Esophagus muscularis mucosa (tissue), 4 donors: ENCODE measurements around the gene DZANK1. TPM values are rescaled to one million over a fixed set of nuclear protein-coding genes. Genes with fewer than 3 reads are reported as not detected.

Experiments used
- DNase-seq: peaks from one replicate; pipeline ENCODE4 v3.0.0-alpha.2; 2017; ENCODE audit errors: extremely low spot score
- H3K27ac ChIP-seq, 4 donors: fragments of 200-600 bp; sonication (generic); replicated peaks in 1 of 4; 1 replicate in 3 of 4; 2 replicates in 1 of 4; pipeline ENCODE4 v1.5.1; 2016 to 2019; ENCODE audit warnings: mild to moderate bottlenecking in 1 of 4
- H3K27me3 ChIP-seq, 4 donors: fragments of 200-600 bp; sonication (generic); one replicate each; pipeline versions ENCODE4 v1.5.1 to v1.6.0; 2016 to 2019
- H3K36me3 ChIP-seq, 4 donors: fragments of 200-600 bp; sonication (generic); one replicate each; pipeline ENCODE4 v1.5.1; 2016 to 2019
- H3K4me1 ChIP-seq, 4 donors: fragments of 200-600 bp; sonication (generic); one replicate each; pipeline ENCODE4 v1.5.1; 2016 to 2019
- H3K4me3 ChIP-seq, 4 donors: fragments of 200-600 bp; sonication (generic); 1 replicate in 2 of 4; 2 replicates in 2 of 4; pipeline ENCODE4 v1.5.1; 2016 to 2019; ENCODE audit warnings: mild to moderate bottlenecking in 4 of 4, moderate library complexity in 1 of 4
- H3K9me3 ChIP-seq, 4 donors: fragments of 200-600 bp; sonication (generic); 1 replicate in 3 of 4; 2 replicates in 1 of 4; pipeline ENCODE4 v1.5.1; 2016 to 2019
- CTCF ChIP-seq, 3 experiments: fragments of 200-600 bp in 2 of 3; fragments of 450-650 bp in 1 of 3; sonication (generic) in 2 of 3; IDR thresholded peaks; one replicate each; pipeline ENCODE4 v1.5.1; 2017 to 2019; ENCODE audit warnings: antibody characterized with exemption in 3 of 3, mild to moderate bottlenecking in 2 of 3, moderate library complexity in 1 of 3
- EP300 ChIP-seq: sonication (generic); formaldehyde crosslinking; IDR thresholded peaks from one replicate; pipeline ENCODE4 v1.6.1; 2017; ENCODE audit warnings: antibody characterized with exemption
- POLR2A ChIP-seq: fragments of 450-650 bp; IDR thresholded peaks from one replicate; pipeline ENCODE4 v1.6.1; 2017; ENCODE audit warnings: antibody characterized with exemption, moderate library complexity, mild to moderate bottlenecking, low read depth
- POLR2AphosphoS5 ChIP-seq, 2 donors: sonication (generic); formaldehyde crosslinking; IDR thresholded peaks; one replicate each; pipeline ENCODE4 v1.6.1; 2017; ENCODE audit warnings: antibody characterized with exemption in 2 of 2
- WGBS: methylation state at CpG from one replicate; pipeline ENCODE4 v1.1.5; 2018; 5-methylcytosine and 5-hydroxymethylcytosine counted together
- intact Hi-C: fragments of 100-400 bp; cut with DNase I; formaldehyde crosslinking; loops from one replicate; pipeline ENCODE4 v1.15.1; 2023
- total RNA-seq, 4 donors: library from RNA; depleted of rRNA; stranded (reverse); fragments of >200 nt; gene quantifications; one replicate each; pipeline versions ENCODE4 v1.1.0 to v1.2.1, GENCODE V29; 2016

DZANK1 gene
- total RNA-seq, 4 donors from 2014 or later: 1.3 to 2.1 (median 1.4) TPM

- no peak overlapping the region for H3K27ac ChIP-seq
- no peaks in the 10 kb centered on the region for H3K27me3 ChIP-seq
- TF ChIP-seq POLR2AphosphoS5 (IDR thresholded peaks at IDR 0.05) (no peak), CTCF (IDR thresholded peaks at IDR 0.05) (no peak), EP300 (no peak), POLR2A (no peak)
- no peaks in the 10 kb centered on the region for H3K4me1 ChIP-seq
- intact Hi-C loops: no loop called here
- DNase-seq: no peak
- H3K4me3 ChIP-seq: no peak overlapping the region
- peaks cover 0 to 8% (median 2%) of the 10 kb centered on the region in 4 donors for H3K36me3 ChIP-seq
- no peaks in the 10 kb centered on the region for H3K9me3 ChIP-seq
Observed at GRCh38 chr20:18421608-18422007, 45.2 kb downstream of the DZANK1 start.

GRCh38 chr20:18416486-18416885 lies 50.3 kb downstream of the DZANK1 start:
- Histone ChIP-seq H3K36me3 (no peaks in the 10 kb centered on the region), H3K9me3 (no peaks in the 10 kb centered on the region), H3K27me3 (no peaks in the 10 kb centered on the region), H3K4me3 (no peak overlapping the region), H3K27ac (no peak overlapping the region), H3K4me1 (peaks cover 0 to 4% (median 2%) of the 10 kb centered on the region in 4 donors)
- DNase-seq: no peak
- intact Hi-C loops: no loop called here
- TF ChIP-seq EP300 (no peak), POLR2AphosphoS5 (IDR thresholded peaks at IDR 0.05) (no peak), POLR2A (no peak), CTCF (IDR thresholded peaks at IDR 0.05) (no peak)
- WGBS: 81% methylated on average over 5 of the region's 5 CpGs

GRCh38 chr20:18414140-18414539 lies 52.7 kb downstream of the DZANK1 start:
- TF ChIP-seq POLR2AphosphoS5 (IDR thresholded peaks at IDR 0.05): no peak
- TF ChIP-seq CTCF (IDR thresholded peaks at IDR 0.05): no peak
- TF ChIP-seq EP300: no peak
- no peak for TF ChIP-seq POLR2A
- Histone ChIP-seq H3K4me1 (peaks cover 0 to 4% (median 2%) of the 10 kb centered on the region in 4 donors), H3K27ac (no peak overlapping the region), H3K36me3 (no peaks in the 10 kb centered on the region), H3K4me3 (no peak overlapping the region), H3K27me3 (no peaks in the 10 kb centered on the region), H3K9me3 (no peaks in the 10 kb centered on the region)
- WGBS: 85% methylated on average over 4 of the region's 5 CpGs
- no peak for DNase-seq
- intact Hi-C loops: no loop called here

GRCh38 chr20:18412221-18412901 lies 54.5 kb downstream of the DZANK1 start:
- no peaks in the 10 kb centered on the region for H3K36me3 ChIP-seq
- peaks cover 0 to 4% (median 2%) of the 10 kb centered on the region in 4 donors for H3K4me1 ChIP-seq
- WGBS: 82% methylated on average over 6 of the region's 6 CpGs
- H3K4me3 ChIP-seq: no peak overlapping the region
- DNase-seq: no peak
- H3K27me3 ChIP-seq: no peaks in the 10 kb centered on the region
- no peak overlapping the region for H3K27ac ChIP-seq
- no peak for TF ChIP-seq CTCF (IDR thresholded peaks at IDR 0.05)
- TF ChIP-seq POLR2A: no peak
- TF ChIP-seq POLR2AphosphoS5 (IDR thresholded peaks at IDR 0.05): no peak
- TF ChIP-seq EP300: no peak
- intact Hi-C loops: no loop called here
- H3K9me3 ChIP-seq: no peaks in the 10 kb centered on the region

- Histone ChIP-seq H3K4me3 (no peak overlapping the region), H3K27me3 (no peaks in the 10 kb centered on the region), H3K27ac (no peak overlapping the region), H3K9me3 (peaks cover 0 to 14% (median 0%) of the 10 kb centered on the region in 4 donors), H3K36me3 (peaks cover 0 to 25% (median 10%) of the 10 kb centered on the region in 4 donors), H3K4me1 (no peaks in the 10 kb centered on the region)
- DNase-seq: no peak
- intact Hi-C loops: no loop called here
- no peak for TF ChIP-seq POLR2A
- TF ChIP-seq EP300: no peak
- TF ChIP-seq CTCF (IDR thresholded peaks at IDR 0.05): no peak
- no peak for TF ChIP-seq POLR2AphosphoS5 (IDR thresholded peaks at IDR 0.05)
- 89% methylated on average over 8 of the region's 8 CpGs for WGBS
Observed at GRCh38 chr20:18405826-18406225, 61.0 kb downstream of the DZANK1 start.
